HCT116 (cell line): ENCODE data around the gene KPNA3.

Experiments used
- CTCF ChIP-seq, 3 experiments: fragments of 200-600 bp in 1 of 3; sonication (generic) in 1 of 3; IDR thresholded peaks in 2 of 3; conservative IDR thresholded peaks in 1 of 3; 2 replicates each; pipeline ENCODE4 v1.5.1; 2012 to 2017; ENCODE audit warnings: low read depth in 2 of 3, low read length in 2 of 3, antibody characterized with exemption in 1 of 3, borderline replicate concordance in 1 of 3, control low read depth in 1 of 3, mild to moderate bottlenecking in 1 of 3, mixed read lengths in 1 of 3, mixed run types in 1 of 3, moderate library complexity in 1 of 3; ENCODE audit not compliant: insufficient read depth in 1 of 3
- EGR1 ChIP-seq: IDR thresholded peaks from 2 replicates; pipeline ENCODE4 v1.6.1; 2012; ENCODE audit warnings: low read depth
- POLR2A ChIP-seq: IDR thresholded peaks from 2 replicates; pipeline ENCODE4 v1.7.0; 2011; ENCODE audit warnings: borderline replicate concordance; ENCODE audit not compliant: insufficient read depth, insufficient read length; ENCODE audit errors: extremely low read depth
- POLR2AphosphoS5 ChIP-seq: IDR thresholded peaks from 2 replicates; pipeline ENCODE4 v1.6.1; 2011; ENCODE audit warnings: mild to moderate bottlenecking, low read depth, low read length, moderate library complexity
- SP1 ChIP-seq: IDR thresholded peaks from 2 replicates; pipeline ENCODE4 v1.6.1; 2012; ENCODE audit warnings: low read depth
- TF ChIP-seq, protein P1 (sequence below): IDR thresholded peaks from 2 replicates; pipeline ENCODE4 v1.6.1; 2012; ENCODE audit warnings: low read depth

- TF ChIP-seq SP1 (no peak), CTCF (IDR thresholded peaks at IDR 0.05 in 2 of 3, conservative IDR thresholded peaks at IDR 0.05 in 1 of 3; ENCODE audit: borderline replicate concordance in 1 of 3, insufficient read depth in 1 of 3, low read depth in 2 of 3, low read length in 2 of 3) (no peak), EGR1 (no peak), POLR2AphosphoS5 (no peak), POLR2A (no peak)
- TF ChIP-seq, protein P1, sequence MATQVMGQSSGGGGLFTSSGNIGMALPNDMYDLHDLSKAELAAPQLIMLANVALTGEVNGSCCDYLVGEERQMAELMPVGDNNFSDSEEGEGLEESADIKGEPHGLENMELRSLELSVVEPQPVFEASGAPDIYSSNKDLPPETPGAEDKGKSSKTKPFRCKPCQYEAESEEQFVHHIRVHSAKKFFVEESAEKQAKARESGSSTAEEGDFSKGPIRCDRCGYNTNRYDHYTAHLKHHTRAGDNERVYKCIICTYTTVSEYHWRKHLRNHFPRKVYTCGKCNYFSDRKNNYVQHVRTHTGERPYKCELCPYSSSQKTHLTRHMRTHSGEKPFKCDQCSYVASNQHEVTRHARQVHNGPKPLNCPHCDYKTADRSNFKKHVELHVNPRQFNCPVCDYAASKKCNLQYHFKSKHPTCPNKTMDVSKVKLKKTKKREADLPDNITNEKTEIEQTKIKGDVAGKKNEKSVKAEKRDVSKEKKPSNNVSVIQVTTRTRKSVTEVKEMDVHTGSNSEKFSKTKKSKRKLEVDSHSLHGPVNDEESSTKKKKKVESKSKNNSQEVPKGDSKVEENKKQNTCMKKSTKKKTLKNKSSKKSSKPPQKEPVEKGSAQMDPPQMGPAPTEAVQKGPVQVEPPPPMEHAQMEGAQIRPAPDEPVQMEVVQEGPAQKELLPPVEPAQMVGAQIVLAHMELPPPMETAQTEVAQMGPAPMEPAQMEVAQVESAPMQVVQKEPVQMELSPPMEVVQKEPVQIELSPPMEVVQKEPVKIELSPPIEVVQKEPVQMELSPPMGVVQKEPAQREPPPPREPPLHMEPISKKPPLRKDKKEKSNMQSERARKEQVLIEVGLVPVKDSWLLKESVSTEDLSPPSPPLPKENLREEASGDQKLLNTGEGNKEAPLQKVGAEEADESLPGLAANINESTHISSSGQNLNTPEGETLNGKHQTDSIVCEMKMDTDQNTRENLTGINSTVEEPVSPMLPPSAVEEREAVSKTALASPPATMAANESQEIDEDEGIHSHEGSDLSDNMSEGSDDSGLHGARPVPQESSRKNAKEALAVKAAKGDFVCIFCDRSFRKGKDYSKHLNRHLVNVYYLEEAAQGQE = no peak
These were observed 77.7 kb downstream of the KPNA3 start for GRCh38 chr13:49714757-49715156.
